Upper lobe of right lung (tissue), 1 donor: ENCODE measurements around the gene IQCB1. TPM values are rescaled to one million over a fixed set of nuclear protein-coding genes. Genes with fewer than 3 reads are reported as not detected.
"Not testable (repeated sequence)": the region's sequence is repeated elsewhere in the genome, so short reads cannot be mapped to it uniquely, and the experiment has no call there.

Source experiments
- ATAC-seq: fragments of 200-7000 bp; cut with Tn5 transposase; one replicate; pipeline ENCODE4 v1.9.1; 2020; ENCODE audit warnings: mild to moderate bottlenecking, moderate library complexity
- DNase-seq: peaks from one replicate; pipeline ENCODE4 v3.0.0-alpha.2; 2020
- H3K27ac ChIP-seq: fragments of 200-600 bp; one replicate; pipeline ENCODE4 v1.8.0; 2022
- H3K27me3 ChIP-seq: fragments of 200-600 bp; one replicate; pipeline ENCODE4 v1.8.0; 2022; ENCODE audit warnings: mild to moderate bottlenecking
- H3K36me3 ChIP-seq: fragments of 200-600 bp; one replicate; pipeline ENCODE4 v1.8.0; 2022
- H3K4me1 ChIP-seq: fragments of 200-600 bp; one replicate; pipeline ENCODE4 v1.8.0; 2022
- H3K4me3 ChIP-seq: fragments of 200-600 bp; one replicate; pipeline ENCODE4 v1.8.0; 2022; ENCODE audit warnings: mild to moderate bottlenecking
- H3K9me3 ChIP-seq: fragments of 200-600 bp; one replicate; pipeline ENCODE4 v1.8.0; 2022
- intact Hi-C: fragments of 100-400 bp; cut with DNase I; formaldehyde crosslinking; loops from one replicate; pipeline ENCODE4 v1.11.0; 2022
- total RNA-seq: library from RNA; stranded (reverse); fragmentation: NEBNext Ultra II Directional; extraction: Animal tissue kit (Norgen Biotek cat#: 25700); gene quantifications from one replicate; pipeline ENCODE4 v1.2.1, GENCODE V29; 2021
- TF ChIP-seq, protein P1 (sequence below): fragments of 200-600 bp; IDR thresholded peaks from one replicate; pipeline ENCODE4 v1.8.0; 2022; ENCODE audit warnings: antibody characterized with exemption
- donor health status: DM: no; HTN: yes; CAD: no; lungs with severe emphysema.

Gene IQCB1
- total RNA-seq, 1 donor from 2014 or later: 14.5 TPM

DNA sequence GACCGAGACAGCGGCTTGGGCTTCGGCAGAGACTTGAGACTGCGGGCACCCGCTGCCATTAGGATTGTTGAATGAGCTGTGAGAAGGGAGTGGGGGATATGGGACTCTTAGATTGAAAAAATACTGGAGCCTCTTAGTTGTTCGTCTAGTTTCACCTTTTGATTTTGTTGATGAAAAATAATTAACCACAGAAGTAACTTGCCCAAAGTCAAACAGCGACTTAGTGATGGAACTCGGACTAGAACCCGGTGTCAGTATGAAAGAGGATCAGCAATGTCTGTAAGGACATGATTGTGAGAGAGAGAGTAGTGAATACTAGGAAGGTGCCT lies 84.8 kb downstream of the IQCB1 start:
- H3K27ac ChIP-seq: peak overlapping the region; percentile 99
- DNase-seq (no peak), ATAC-seq (no peak)
- no peaks in the 10 kb centered on the region for H3K27me3 ChIP-seq
- no peaks in the 10 kb centered on the region for H3K9me3 ChIP-seq
- H3K36me3 ChIP-seq: no peaks in the 10 kb centered on the region
- H3K4me1 ChIP-seq: peaks cover 23% of the 10 kb centered on the region
- peak overlapping the region; percentile 85 for H3K4me3 ChIP-seq
- intact Hi-C loops: no loop called here
- TF ChIP-seq, protein P1, sequence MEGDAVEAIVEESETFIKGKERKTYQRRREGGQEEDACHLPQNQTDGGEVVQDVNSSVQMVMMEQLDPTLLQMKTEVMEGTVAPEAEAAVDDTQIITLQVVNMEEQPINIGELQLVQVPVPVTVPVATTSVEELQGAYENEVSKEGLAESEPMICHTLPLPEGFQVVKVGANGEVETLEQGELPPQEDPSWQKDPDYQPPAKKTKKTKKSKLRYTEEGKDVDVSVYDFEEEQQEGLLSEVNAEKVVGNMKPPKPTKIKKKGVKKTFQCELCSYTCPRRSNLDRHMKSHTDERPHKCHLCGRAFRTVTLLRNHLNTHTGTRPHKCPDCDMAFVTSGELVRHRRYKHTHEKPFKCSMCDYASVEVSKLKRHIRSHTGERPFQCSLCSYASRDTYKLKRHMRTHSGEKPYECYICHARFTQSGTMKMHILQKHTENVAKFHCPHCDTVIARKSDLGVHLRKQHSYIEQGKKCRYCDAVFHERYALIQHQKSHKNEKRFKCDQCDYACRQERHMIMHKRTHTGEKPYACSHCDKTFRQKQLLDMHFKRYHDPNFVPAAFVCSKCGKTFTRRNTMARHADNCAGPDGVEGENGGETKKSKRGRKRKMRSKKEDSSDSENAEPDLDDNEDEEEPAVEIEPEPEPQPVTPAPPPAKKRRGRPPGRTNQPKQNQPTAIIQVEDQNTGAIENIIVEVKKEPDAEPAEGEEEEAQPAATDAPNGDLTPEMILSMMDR: no peak

GRCh38 chr3:121749276-121750086 lies 85.4 kb downstream of the IQCB1 start, which contains the start of gene GOLGB1:
Gene GOLGB1 (minus strand): TSS chr3:121749741. CDS start chr3:121730971, 18,770 bp downstream.
- H3K27me3 ChIP-seq: no peaks in the 10 kb centered on the region
- peak within 1 kb of the TSS; percentile 99 for H3K27ac ChIP-seq
- peak; percentile 98 for ATAC-seq
- H3K9me3 ChIP-seq: no peaks in the 10 kb centered on the region
- no peaks in the 10 kb centered on the region for H3K36me3 ChIP-seq
- DNase-seq: peak; percentile 95
- peak within 1 kb of the TSS; percentile 85 for H3K4me3 ChIP-seq
- TF ChIP-seq, protein P1: no peak
- H3K4me1 ChIP-seq: peaks cover 23% of the 10 kb centered on the region
- intact Hi-C loops: no loop called here

- no peaks in the 10 kb centered on the region for H3K27me3 ChIP-seq
- peak; percentile 71 for ATAC-seq
Observed at GRCh38 chr3:121748680-121749275, 86.1 kb downstream of the IQCB1 start.

GRCh38 chr3:121747976-121748375 lies 86.9 kb downstream of the IQCB1 start:
- intact Hi-C loops: no loop called here
- DNase-seq (no peak), ATAC-seq (no peak)
- no peaks in the 10 kb centered on the region for H3K27me3 ChIP-seq
- H3K4me3 ChIP-seq: peak overlapping the region; percentile 85
- TF ChIP-seq, protein P1: no peak
- no peaks in the 10 kb centered on the region for H3K9me3 ChIP-seq
- H3K36me3 ChIP-seq: no peaks in the 10 kb centered on the region
- peaks cover 23% of the 10 kb centered on the region for H3K4me1 ChIP-seq
- peak overlapping the region; percentile 99 for H3K27ac ChIP-seq

More at GRCh38 chr3:121748680-121749275, 86.1 kb downstream of the IQCB1 start:
- DNase-seq: no peak
- intact Hi-C loops: no loop called here
- TF ChIP-seq, protein P1: no peak
- no peaks in the 10 kb centered on the region for H3K36me3 ChIP-seq
- no peaks in the 10 kb centered on the region for H3K9me3 ChIP-seq
- peaks cover 23% of the 10 kb centered on the region for H3K4me1 ChIP-seq
- H3K4me3 ChIP-seq: peak overlapping the region; percentile 85
- H3K27ac ChIP-seq: peak overlapping the region; percentile 99

- ATAC-seq, DNase-seq, H3K9me3 ChIP-seq, H3K27me3 ChIP-seq, intact Hi-C loops, H3K4me3 ChIP-seq, H3K36me3 ChIP-seq, H3K27ac ChIP-seq: not testable (repeated sequence)
- peaks cover 14% of the 10 kb centered on the region for H3K4me1 ChIP-seq
Observed at GRCh38 chr3:121743106-121743505, 91.8 kb downstream of the IQCB1 start.

- Histone ChIP-seq H3K27ac (no peak overlapping the region), H3K4me1 (peaks cover 3% of the 10 kb centered on the region), H3K9me3 (no peaks in the 10 kb centered on the region), H3K27me3 (no peaks in the 10 kb centered on the region), H3K4me3 (no peak overlapping the region), H3K36me3 (no peaks in the 10 kb centered on the region)
- ATAC-seq (no peak), DNase-seq (no peak)
- intact Hi-C loops: no loop called here
- TF ChIP-seq, protein P1: no peak
Observed at GRCh38 chr3:121740896-121741295, 94.0 kb downstream of the IQCB1 start.
